GM12878 (cell line): ENCODE results near the gene TEKT3. TPM values are rescaled to one million over a fixed set of nuclear protein-coding genes. Genes with fewer than 3 reads are reported as not detected.

Experiments
- ATAC-seq: fragments of 200-7000 bp; cut with Tn5 transposase; 3 replicates; pipeline ENCODE4 v1.9.1; 2020; ENCODE audit warnings: mild to moderate bottlenecking, moderate library complexity
- BruUV-seq: library from RNA; stranded (reverse); fragments of 400-500 nt; replicated peaks from 2 replicates; lab custom pipeline; 2021; lab: Mats Ljungman, UMichigan
- CTCF ChIA-PET: fragments of 300-600 bp; sonication (Branson Sonifier 250); formaldehyde crosslinking; extraction: SDS; loops from one replicate; lab custom pipeline; 2021; ENCODE audit warnings: inconsistent platforms; lab: Yijun Ruan, JAX
- POLR2A ChIA-PET: fragments of 350-600 bp; formaldehyde crosslinking; extraction: SDS; loops from one replicate; lab custom pipeline; 2021; ENCODE audit warnings: inconsistent platforms; lab: Charles Lee
- RAD21 ChIA-PET: fragments of 300-600 bp; sonication (Branson Sonifier 250); formaldehyde crosslinking; loops from one replicate; lab custom pipeline; 2023; ENCODE audit warnings: antibody characterized with exemption; ENCODE audit not compliant: unreplicated experiment; lab: Charles Lee
- SMC1A ChIA-PET: fragments of 300-600 bp; sonication (Branson Sonifier 250); formaldehyde crosslinking; loops from one replicate; lab custom pipeline; 2023; ENCODE audit not compliant: unreplicated experiment, uncharacterized antibody; lab: Charles Lee
- DNase-seq: peaks from one replicate; pipeline ENCODE4 v3.0.0-alpha.2; 2011; ENCODE audit warnings: low read depth, low spot score
- FAIRE-seq: peaks from 3 replicates; lab custom pipeline; 2011; peaks lifted over from hg19 to GRCh38; lab: Jason Lieb, UNC
- H2AFZ ChIP-seq: 2 replicates; pipeline ENCODE4 v1.6.0; 2011; ENCODE audit warnings: low read depth, low read length, control low read depth; ENCODE audit not compliant: control insufficient read depth
- H3K27ac ChIP-seq: 2 replicates; pipeline ENCODE4 v1.5.1; 2011; ENCODE audit warnings: control low read depth; ENCODE audit not compliant: control insufficient read depth, insufficient read depth
- H3K27me3 ChIP-seq, 2 experiments: replicated peaks in 1 of 2; 2 replicates each; pipeline versions ENCODE4 v1.6.0 to v1.6.1; 2011; ENCODE audit warnings: low read length in 1 of 2; ENCODE audit not compliant: control insufficient read depth in 2 of 2, insufficient read depth in 2 of 2
- H3K36me3 ChIP-seq, 2 experiments: 2 replicates each; pipeline ENCODE4 v1.5.1; 2011; ENCODE audit warnings: low read length in 1 of 2; ENCODE audit not compliant: control insufficient read depth in 2 of 2, insufficient read depth in 2 of 2
- H3K4me1 ChIP-seq: 2 replicates; pipeline ENCODE4 v1.6.1; 2011; ENCODE audit warnings: mild to moderate bottlenecking, low read length, moderate library complexity, mixed read lengths; ENCODE audit not compliant: control insufficient read depth, insufficient read depth
- H3K4me2 ChIP-seq: 2 replicates; pipeline ENCODE4 v1.6.0; 2011; ENCODE audit warnings: control low read depth; ENCODE audit not compliant: control insufficient read depth, insufficient read depth
- H3K4me3 ChIP-seq: fragments of 200-600 bp; sonication (generic); 2 replicates; pipeline ENCODE4 v1.5.1; 2016
- H3K79me2 ChIP-seq: 2 replicates; pipeline ENCODE4 v1.6.0; 2011; ENCODE audit warnings: low read length; ENCODE audit not compliant: control insufficient read depth, insufficient read depth
- H3K9ac ChIP-seq: 2 replicates; pipeline ENCODE4 v1.8.0; 2011; ENCODE audit warnings: low read length, control low read depth, mixed read lengths; ENCODE audit not compliant: control insufficient read depth, insufficient read depth
- H3K9me3 ChIP-seq: replicated peaks from 3 replicates; pipeline ENCODE4 v1.5.1; 2011; ENCODE audit warnings: mild to moderate bottlenecking, low read length; ENCODE audit not compliant: control insufficient read depth, insufficient read depth
- H4K20me1 ChIP-seq: 2 replicates; pipeline ENCODE4 v1.6.0; 2011; ENCODE audit not compliant: control insufficient read depth, insufficient read depth
- BCLAF1 ChIP-seq: fragments of 450-650 bp; IDR thresholded peaks from 2 replicates; pipeline ENCODE4 v1.6.1; 2017; ENCODE audit warnings: antibody characterized with exemption, mild to moderate bottlenecking, moderate library complexity
- BHLHE40 ChIP-seq, 2 experiments: fragments of 450-650 bp in 1 of 2; IDR thresholded peaks; 2 replicates each; pipeline ENCODE4 v1.6.1; 2011 to 2017; ENCODE audit warnings: low read depth in 2 of 2, borderline replicate concordance in 1 of 2, improper control_type of control experiment in 1 of 2, low read length in 1 of 2, mild to moderate bottlenecking in 1 of 2
- CBX3 ChIP-seq: fragments of 200-600 bp; sonication (generic); IDR thresholded peaks from 2 replicates; pipeline ENCODE4 v1.6.1; 2016; ENCODE audit warnings: low read depth, borderline replicate concordance
- CHD1 ChIP-seq: IDR thresholded peaks from 2 replicates; pipeline ENCODE4 v1.6.1; 2012; ENCODE audit warnings: low read depth, low read length, improper control_type of control experiment
- CREM ChIP-seq: IDR thresholded peaks from 2 replicates; pipeline ENCODE4 v1.6.1; 2014; ENCODE audit warnings: antibody characterized with exemption, low read depth
- MEF2B ChIP-seq: fragments of 450-650 bp; IDR thresholded peaks from 2 replicates; pipeline ENCODE4 v1.6.1; 2018; ENCODE audit warnings: mild to moderate bottlenecking, moderate library complexity; ENCODE audit not compliant: partially characterized antibody, poor library complexity, severe bottlenecking
- MTA2 ChIP-seq: fragments of 450-650 bp; IDR thresholded peaks from 2 replicates; pipeline ENCODE4 v1.6.1; 2016; ENCODE audit warnings: low read depth, mild to moderate bottlenecking, moderate library complexity
- NFXL1 ChIP-seq: fragments of 450-650 bp; IDR thresholded peaks from 2 replicates; pipeline ENCODE4 v1.6.1; 2017; ENCODE audit warnings: antibody characterized with exemption, mild to moderate bottlenecking, borderline replicate concordance
- POU2F2 ChIP-seq: IDR thresholded peaks from 3 replicates; pipeline ENCODE4 v1.6.1; 2011; ENCODE audit warnings: low read depth, mild to moderate bottlenecking, low read length, borderline replicate concordance
- RUNX3 ChIP-seq: IDR thresholded peaks from 2 replicates; pipeline ENCODE4 v1.6.1; 2012; ENCODE audit warnings: low read length, inconsistent platforms
- SIX5 ChIP-seq: IDR thresholded peaks from 2 replicates; pipeline ENCODE4 v1.6.1; 2011; ENCODE audit warnings: mild to moderate bottlenecking, low read depth, low read length, moderate library complexity; ENCODE audit not compliant: severe bottlenecking
- TCF12 ChIP-seq: IDR thresholded peaks from 2 replicates; pipeline ENCODE4 v1.6.1; 2011; ENCODE audit warnings: low read depth, mild to moderate bottlenecking, low read length
- ZSCAN29 ChIP-seq: fragments of 450-650 bp; IDR thresholded peaks from 2 replicates; pipeline ENCODE4 v1.6.1; 2017; ENCODE audit warnings: mild to moderate bottlenecking, moderate library complexity
- WGBS: methylation state at CpG from one replicate; pipeline ENCODE4 v1.1.6; 2016; ENCODE audit warnings: low lambda C conversion rate; ENCODE audit not compliant: insufficient replicate concordance, insufficient coverage; ENCODE audit errors: missing lambda C conversion rate; 5-methylcytosine and 5-hydroxymethylcytosine counted together
- in situ Hi-C: fragments of 300-500 bp; cut with MboI; formaldehyde crosslinking; loops from 9 replicates; pipeline ENCODE4 v1.14.3; 2018; ENCODE audit warnings: mixed read lengths
- intact Hi-C: fragments of 100-400 bp; cut with micrococcal nuclease; formaldehyde crosslinking; loops from one replicate; pipeline ENCODE4 v1.14.2; 2022; ENCODE audit not compliant: unreplicated experiment
- polyA plus RNA-seq, 11 experiments: library from polyadenylated mRNA; depleted of rRNA in 4 of 11; unstranded in 6 of 11; stranded (reverse) in 5 of 11; fragments of >200 nt; fragmentation: Nextera tagmentation in 4 of 11; fragmentation: Illumina TruSeq in 1 of 11; extraction: Ambion mirVana in 4 of 11; extraction: Trizol in 1 of 11; gene quantifications; 1 replicate in 1 of 11; 2 replicates in 10 of 11; pipeline versions ENCODE4 v1.2.1 to v1.2.3, GENCODE V29; 2011 to 2016; ENCODE audit warnings: inconsistent platforms in 2 of 11, missing spikeins in 2 of 11, low read depth in 1 of 11
- total RNA-seq, 4 experiments: library from RNA; depleted of rRNA in 3 of 4; stranded (reverse); fragments of >200 nt in 3 of 4; fragmentation: Illumina TruSeq in 1 of 4; extraction: Trizol in 1 of 4; gene quantifications; 2 replicates each; pipeline versions ENCODE4 v1.2.1 to v1.2.3, GENCODE V29; 2013 to 2021

The TEKT3 gene
- total and polyA plus RNA-seq, 10 of the 15 experiments (the other 5 are each of a cell fraction or from before 2014, with no cell fraction given) = 0.15 TPM; not detected in 9

- Histone ChIP-seq H3K27ac (no peak overlapping the region), H3K79me2 (no peaks in the 10 kb centered on the region), H3K36me3 (no peaks in the 10 kb centered on the region), H3K9me3 (no peaks in the 10 kb centered on the region), H3K27me3 (no peaks in the 10 kb centered on the region), H3K9ac (no peak overlapping the region), H3K4me2 (no peak overlapping the region), H3K4me1 (no peaks in the 10 kb centered on the region), H2AFZ (no peak overlapping the region), H4K20me1 (no peaks in the 10 kb centered on the region), H3K4me3 (no peak overlapping the region)
- ChIA-PET RAD21 (no interaction called here), SMC1A (no interaction called here), POLR2A (no interaction called here), CTCF (no interaction called here)
- no peak for DNase-seq
- no peak for FAIRE-seq
- intact Hi-C loops (no loop called here), in situ Hi-C loops (loop anchor here (25.0 kb wide), 1 partner anchor 716 kb away; the partner anchor contains the start of genes TTC19 and ZSWIM7)
- TF ChIP-seq BCLAF1 (no peak), RUNX3 (no peak), ZSCAN29 (no peak), MEF2B (no peak), SIX5 (no peak), CHD1 (no peak), CREM (no peak), BHLHE40 (IDR thresholded peaks at IDR 0.05; ENCODE audit: borderline replicate concordance in 1 of 2, low read depth in 2 of 2, low read length in 1 of 2) (no peak), TCF12 (no peak), CBX3 (no peak), NFXL1 (no peak), MTA2 (no peak), POU2F2 (no peak)
- no TSS peak for BruUV-seq
- WGBS = 15% methylated on average over 6 of the region's 6 CpGs
- ATAC-seq = no peak
Measured at GRCh38 chr17:15271741-15272140, 69.7 kb downstream of the TEKT3 start.
